Activated CD8-positive, alpha-beta memory T cell treated with anti-CD3 and anti-CD28 coated beads, Interleukin-2, amount 10 ng/mL, durations not matched to agents 7 days and 5 days (primary cell): Measurements from ENCODE around the gene CNTF. TPM values are rescaled to one million over a fixed set of nuclear protein-coding genes. Genes with fewer than 3 reads are reported as not detected.

Experiments
- ATAC-seq: fragments of 150-1000 bp; cut with Tn5 transposase; one replicate; pipeline ENCODE4 v1.10.0; 2021; ENCODE audit warnings: moderate library complexity
- CTCF ChIA-PET: fragments of 350-600 bp; sonication (Branson Sonifier 250); formaldehyde crosslinking; loops from one replicate; lab custom pipeline; 2021; ENCODE audit warnings: antibody characterized with exemption; lab: Charles Lee
- DNase-seq: peaks from one replicate; pipeline ENCODE4 v3.0.0-alpha.2; 2020
- H3K27ac Mint-ChIP-seq: one replicate; pipeline ENCODE4 v1.8.0; 2021; ENCODE audit warnings: mild to moderate bottlenecking, mixed read lengths
- H3K27me3 Mint-ChIP-seq: one replicate; pipeline ENCODE4 v1.8.0; 2021; ENCODE audit warnings: mixed read lengths
- H3K36me3 Mint-ChIP-seq: one replicate; pipeline ENCODE4 v1.8.0; 2021; ENCODE audit warnings: mild to moderate bottlenecking, mixed read lengths
- H3K4me1 Mint-ChIP-seq: one replicate; pipeline ENCODE4 v1.8.0; 2021; ENCODE audit warnings: mixed read lengths
- H3K4me3 Mint-ChIP-seq: one replicate; pipeline ENCODE4 v1.8.0; 2021; ENCODE audit warnings: mild to moderate bottlenecking, moderate library complexity, mixed read lengths
- H3K9me3 Mint-ChIP-seq: one replicate; pipeline ENCODE4 v1.8.0; 2022; ENCODE audit warnings: low read depth, mixed read lengths
- total RNA-seq, 2 experiments: library from RNA; stranded (reverse); gene quantifications; one replicate each; pipeline ENCODE4 v1.2.3, GENCODE V29; 2021

CNTF gene
- total RNA-seq, 2 experiments from 2014 or later = 3.4 to 3.5 TPM

DNA sequence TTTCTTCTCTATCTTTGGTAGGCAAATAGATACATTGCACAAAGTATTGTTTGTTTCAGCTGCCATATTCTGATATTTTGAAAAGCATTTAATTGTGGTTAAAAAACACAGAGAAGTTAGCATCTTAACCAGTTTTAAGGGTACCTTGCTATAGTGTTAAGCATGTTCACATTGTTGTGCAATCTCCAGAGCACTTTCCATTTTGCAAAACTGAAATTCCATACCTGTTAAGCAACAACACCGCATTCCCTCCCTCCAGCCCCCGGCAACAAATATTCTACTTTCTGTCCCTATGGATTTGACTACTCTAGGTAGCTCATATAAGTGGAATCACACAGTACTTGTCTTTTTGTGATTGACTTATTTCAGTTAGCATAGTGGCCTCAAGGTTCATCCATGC lies 33.9 kb downstream of the CNTF start:
- peaks cover 5% of the 10 kb centered on the region for H3K4me1 Mint-ChIP-seq
- CTCF ChIA-PET = interaction anchor here (1.1 kb wide), 1 partner anchor 31 kb away, joined by 3 read pairs; no protein-coding TSS in a partner anchor
- no peaks in the 10 kb centered on the region for H3K9me3 Mint-ChIP-seq
- no peaks in the 10 kb centered on the region for H3K27me3 Mint-ChIP-seq
- ATAC-seq = no peak
- DNase-seq = no peak
- no peak overlapping the region for H3K27ac Mint-ChIP-seq
- no peaks in the 10 kb centered on the region for H3K36me3 Mint-ChIP-seq
- H3K4me3 Mint-ChIP-seq = no peak overlapping the region

DNA sequence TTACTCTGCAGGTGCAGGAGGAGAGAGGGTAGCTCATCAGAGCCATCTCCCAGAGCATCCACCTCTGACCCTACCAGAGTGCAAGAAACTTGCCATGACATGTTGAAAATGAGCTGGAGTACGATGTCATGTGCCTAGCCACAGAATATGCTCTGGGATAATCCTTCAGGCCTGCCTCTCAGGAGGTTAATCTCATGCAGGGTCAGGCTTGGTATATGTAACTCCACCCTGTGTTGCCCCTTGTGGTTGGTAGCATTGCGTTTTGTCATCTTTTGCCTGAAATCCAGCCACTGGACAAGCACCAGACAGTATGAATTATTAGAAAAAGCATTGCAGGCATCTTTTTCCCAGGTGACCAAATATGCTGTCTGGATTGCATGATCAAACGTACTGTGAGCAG lies 36.2 kb downstream of the CNTF start:
- peaks cover 5% of the 10 kb centered on the region for H3K4me1 Mint-ChIP-seq
- no peak overlapping the region for H3K4me3 Mint-ChIP-seq
- H3K9me3 Mint-ChIP-seq = no peaks in the 10 kb centered on the region
- DNase-seq (no peak), ATAC-seq (no peak)
- no peak overlapping the region for H3K27ac Mint-ChIP-seq
- CTCF ChIA-PET = no interaction called here
- no peaks in the 10 kb centered on the region for H3K27me3 Mint-ChIP-seq
- no peaks in the 10 kb centered on the region for H3K36me3 Mint-ChIP-seq

DNA sequence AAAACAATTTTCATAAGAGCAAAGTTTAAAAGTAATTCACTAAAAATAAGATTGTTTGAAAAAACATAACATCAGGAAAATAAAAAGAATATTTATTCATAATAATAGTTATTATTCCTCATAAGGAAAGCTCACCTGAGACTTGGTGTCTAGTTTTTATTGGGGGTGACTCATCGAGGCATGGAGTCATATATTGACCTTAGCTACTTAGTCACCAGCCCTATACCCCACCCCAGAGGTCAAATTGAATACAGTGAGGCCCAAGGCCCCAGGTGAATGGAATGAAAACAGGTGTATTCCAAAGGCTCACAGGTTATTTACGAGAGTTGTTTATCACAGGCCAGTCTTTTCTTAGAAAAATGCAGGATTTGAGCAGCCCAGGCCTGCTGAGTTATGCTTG lies 36.9 kb downstream of the CNTF start:
- no peaks in the 10 kb centered on the region for H3K9me3 Mint-ChIP-seq
- H3K4me3 Mint-ChIP-seq = no peak overlapping the region
- DNase-seq (no peak), ATAC-seq (no peak)
- H3K27ac Mint-ChIP-seq = no peak overlapping the region
- CTCF ChIA-PET = interaction anchor here (0.6 kb wide), 1 partner anchor 15 kb away, joined by 3 read pairs; no protein-coding TSS in a partner anchor
- H3K4me1 Mint-ChIP-seq = peaks cover 2% of the 10 kb centered on the region
- H3K27me3 Mint-ChIP-seq = no peaks in the 10 kb centered on the region
- H3K36me3 Mint-ChIP-seq = no peaks in the 10 kb centered on the region

DNA sequence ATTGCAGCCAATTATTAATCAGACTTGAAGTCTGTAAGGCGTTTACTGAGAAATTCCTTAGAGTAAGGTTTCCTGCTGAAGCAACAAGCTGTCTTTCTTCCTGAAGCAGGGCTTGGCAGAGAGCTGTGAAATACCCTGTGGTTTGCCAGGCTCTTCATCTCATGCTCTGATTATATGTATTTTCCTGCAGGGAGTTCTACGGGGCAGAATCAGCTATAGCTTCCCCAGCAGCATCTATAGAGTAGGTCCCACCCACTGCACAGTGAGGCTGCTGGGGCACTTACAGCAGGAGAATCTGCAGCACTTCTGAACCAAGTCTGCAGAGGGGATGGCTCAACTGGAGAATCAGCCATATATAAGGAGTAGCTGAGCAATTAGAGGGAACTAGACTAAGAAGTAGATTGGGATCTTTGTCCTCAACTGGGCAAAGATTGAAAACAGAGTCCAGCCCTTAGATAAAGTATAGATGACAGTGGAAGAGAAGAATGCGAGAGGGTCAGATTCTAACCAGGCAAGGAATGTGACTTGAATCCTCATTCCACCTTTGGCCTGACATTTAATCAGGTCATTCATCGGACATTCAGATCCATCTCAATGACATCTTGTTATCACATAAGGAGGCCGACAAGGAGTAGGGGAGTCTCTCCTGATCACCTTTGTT lies 37.6 kb downstream of the CNTF start:
- no peak for ATAC-seq
- CTCF ChIA-PET = interaction anchor here (0.6 kb wide), 1 partner anchor 14 kb away, joined by 3 read pairs; no protein-coding TSS in a partner anchor
- no peak for DNase-seq
- Mint-ChIP-seq H3K36me3 (no peaks in the 10 kb centered on the region), H3K4me3 (no peak overlapping the region), H3K27me3 (no peaks in the 10 kb centered on the region), H3K27ac (no peak overlapping the region), H3K4me1 (no peaks in the 10 kb centered on the region), H3K9me3 (no peaks in the 10 kb centered on the region)

DNA sequence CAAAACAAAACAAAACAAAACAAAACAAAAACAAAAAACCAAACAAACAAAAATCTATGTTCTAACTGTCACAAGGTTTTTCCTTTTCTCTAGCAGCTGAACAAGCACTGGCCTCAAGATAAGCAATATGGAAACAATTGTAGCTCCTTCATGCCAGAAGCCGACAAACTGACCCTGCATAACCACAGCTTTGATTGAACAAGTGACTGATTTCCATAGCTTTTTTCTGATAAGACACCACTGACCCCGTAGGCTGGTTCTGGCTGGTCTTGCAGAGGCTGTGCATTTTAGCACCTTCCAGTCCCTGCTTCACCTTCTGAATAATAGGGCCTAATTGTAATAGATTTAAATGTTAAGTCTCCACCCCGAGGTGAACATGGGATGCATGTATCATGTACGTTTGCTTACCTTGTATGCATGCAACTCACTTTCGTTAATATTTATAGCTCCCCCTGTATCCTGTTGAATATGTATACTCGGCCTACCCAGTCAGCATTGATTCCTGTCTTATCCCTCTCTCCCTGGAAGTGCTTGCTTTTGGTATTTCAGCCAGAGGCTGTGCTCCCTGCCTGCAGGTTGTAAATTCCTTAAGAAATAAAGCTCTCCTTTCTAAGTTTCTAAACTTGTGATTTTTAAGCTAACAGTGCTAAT lies 49.6 kb downstream of the CNTF start:
- no peaks in the 10 kb centered on the region for H3K4me1 Mint-ChIP-seq
- CTCF ChIA-PET = interaction anchor here (0.7 to 1.2 kb wide), 2 partner anchors 20 to 257 kb away, joined by 3 read pairs; no protein-coding TSS in a partner anchor
- DNase-seq = no peak
- no peaks in the 10 kb centered on the region for H3K36me3 Mint-ChIP-seq
- no peaks in the 10 kb centered on the region for H3K9me3 Mint-ChIP-seq
- no peak overlapping the region for H3K4me3 Mint-ChIP-seq
- ATAC-seq = no peak
- no peaks in the 10 kb centered on the region for H3K27me3 Mint-ChIP-seq
- H3K27ac Mint-ChIP-seq = no peak overlapping the region

DNA sequence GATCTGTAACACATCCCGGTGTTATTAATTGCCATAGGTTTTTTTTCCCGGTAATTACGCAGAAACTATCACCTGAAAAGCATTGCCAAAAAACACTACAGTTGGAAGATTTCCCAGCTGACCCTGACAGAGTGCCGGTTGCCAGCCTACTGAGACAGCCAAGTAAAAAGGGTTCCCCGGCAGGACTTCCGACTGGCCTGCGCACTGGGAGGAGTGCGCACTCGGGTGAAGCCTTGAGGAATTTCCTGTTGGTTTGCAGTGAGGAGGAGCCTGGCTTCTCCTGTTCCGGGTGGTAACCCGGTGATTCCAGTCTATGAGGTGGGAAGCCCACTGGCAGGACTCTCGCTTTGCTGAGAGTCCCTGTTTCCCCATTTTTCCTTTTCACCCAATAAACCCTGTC lies 52.1 kb downstream of the CNTF start:
- Mint-ChIP-seq H3K36me3 (no peaks in the 10 kb centered on the region), H3K27ac (no peak overlapping the region), H3K4me3 (no peak overlapping the region), H3K27me3 (no peaks in the 10 kb centered on the region), H3K9me3 (no peaks in the 10 kb centered on the region), H3K4me1 (no peaks in the 10 kb centered on the region)
- DNase-seq (no peak), ATAC-seq (no peak)
- CTCF ChIA-PET = interaction anchor here (0.8 to 0.9 kb wide), 2 partner anchors 11 to 15 kb away, joined by 3 to 5 read pairs; no protein-coding TSS in a partner anchor

Other genes with a start within 250 kb of the CNTF start
- gene OR5B3, start 215.8 kb upstream of the CNTF start, total RNA-seq = not detected
- gene OR5B2, start 194.5 kb upstream of the CNTF start, total RNA-seq = not detected
- not detected for gene OR5B12, start 180.4 kb upstream of the CNTF start, total RNA-seq
- under 1 TPM; 0.44 to 0.96 TPM for gene OR5B21, start 114.6 kb upstream of the CNTF start, total RNA-seq
- 100 to 1,000 TPM; 141 to 225 TPM for gene LPXN, start 46.8 kb upstream of the CNTF start, total RNA-seq
- gene ZFP91, start 43.6 kb upstream of the CNTF start, total RNA-seq = 10 to 100 TPM; 54.8 to 69.7 TPM
- not detected for gene GLYAT, start 109.3 kb downstream of the CNTF start, total RNA-seq
- gene GLYATL2, start 222.0 kb downstream of the CNTF start, total RNA-seq = not detected